OCI-LY7 (cell line): ENCODE data around the gene FUT8.

Source experiments
- CTCF ChIP-seq: fragments of 200-600 bp; sonication (generic); conservative IDR thresholded peaks from 2 replicates; pipeline ENCODE4 v1.5.1; 2014; ENCODE audit warnings: mild to moderate bottlenecking, antibody characterized with exemption, low read length, moderate library complexity, mixed read lengths
- EZH2phosphoT487 ChIP-seq: fragments of 200-600 bp; sonication (generic); IDR thresholded peaks from 2 replicates; pipeline ENCODE4 v1.6.1; 2018; ENCODE audit warnings: low read depth, borderline replicate concordance, mild to moderate bottlenecking, mixed run types, antibody characterized with exemption, low read length, moderate library complexity, mixed read lengths

DNA sequence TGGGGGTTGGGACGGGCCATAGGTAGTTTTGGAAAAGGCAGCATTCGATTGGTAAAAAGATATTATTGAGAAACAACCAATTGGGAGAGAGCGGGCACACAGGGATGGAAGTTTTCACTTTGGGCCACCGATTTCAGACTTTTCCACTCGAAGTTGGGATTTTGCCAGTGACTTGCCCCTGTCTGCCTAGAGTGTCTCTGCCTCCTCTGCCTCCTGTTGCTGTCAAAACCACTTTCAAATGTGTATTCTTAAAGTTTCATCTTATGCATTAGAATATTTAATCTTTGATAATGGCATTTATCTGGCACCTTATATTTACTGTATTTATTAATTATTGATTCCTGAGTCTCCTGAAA, 182.3 kb downstream of the FUT8 start:
- TF ChIP-seq CTCF (no peak), EZH2phosphoT487 (no peak)
